Measurements from ENCODE around the gene SCAI.
"Not testable (repeated sequence)": the region's sequence is repeated elsewhere in the genome, so short reads cannot be mapped to it uniquely, and the experiment has no call there.

Gene SCAI

DNA sequence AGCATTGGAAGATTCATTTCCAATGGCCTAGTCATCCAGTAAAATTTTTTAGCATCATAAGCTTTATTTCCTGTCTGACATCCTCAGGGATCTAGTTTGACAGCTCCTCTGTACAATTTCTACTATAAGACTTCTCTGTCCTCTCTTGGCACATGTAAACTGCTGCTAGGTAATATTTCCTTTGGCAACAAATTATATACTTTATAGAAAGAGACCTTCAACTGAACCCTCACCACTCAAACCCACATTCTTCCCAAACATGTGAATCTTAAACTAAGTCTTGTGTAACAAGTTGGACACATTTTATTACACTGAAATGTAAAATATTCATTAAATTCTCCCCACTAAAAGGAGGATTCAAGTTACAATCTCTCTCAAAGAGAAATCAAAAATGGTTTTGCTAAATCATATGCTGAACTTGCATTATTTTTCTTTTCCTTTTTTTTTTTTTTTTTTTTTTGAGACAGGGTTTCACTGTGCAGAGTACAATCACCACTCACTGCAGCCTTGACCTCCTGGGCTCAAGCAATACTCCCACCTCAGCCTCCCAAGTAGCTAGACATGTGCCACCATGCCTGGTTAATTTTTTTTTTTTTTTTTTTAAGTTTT, 36.9 kb downstream of the SCAI start:
- DNase-seq (ENCODE audit: low spot score), result no peak

DNA sequence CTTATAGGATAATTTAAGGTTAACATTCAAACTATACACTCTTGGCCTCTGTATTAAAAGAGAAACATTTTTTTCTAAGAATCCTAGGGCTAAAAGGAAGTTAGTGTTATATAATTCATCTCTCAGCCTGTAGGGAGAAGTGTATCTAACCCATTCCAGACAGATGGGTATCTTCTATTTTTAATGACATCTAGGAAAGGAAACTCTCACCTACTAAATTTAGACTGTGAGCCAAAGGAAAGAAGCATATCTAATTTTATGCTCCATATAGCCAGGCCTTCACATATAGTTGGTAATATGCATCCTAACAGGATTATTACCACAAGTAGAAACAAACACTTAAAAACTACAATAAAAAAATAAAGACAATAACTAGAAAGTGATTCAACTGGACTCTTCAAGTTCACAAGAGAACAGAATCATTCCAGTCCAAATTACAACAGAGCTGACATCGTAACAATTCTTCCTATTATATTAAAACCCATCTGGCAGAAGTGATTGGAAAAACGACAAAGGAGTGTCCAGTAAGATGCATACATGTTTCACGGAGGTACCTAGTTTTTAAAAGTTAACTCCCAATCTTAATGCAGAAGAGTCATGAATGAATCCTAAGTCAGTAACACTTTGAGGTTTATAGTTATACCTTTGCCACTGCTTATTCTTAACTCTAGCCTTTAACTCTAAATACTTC, 39.4 kb downstream of the SCAI start:
- DNase-seq (ENCODE audit: low spot score), result no peak

DNA sequence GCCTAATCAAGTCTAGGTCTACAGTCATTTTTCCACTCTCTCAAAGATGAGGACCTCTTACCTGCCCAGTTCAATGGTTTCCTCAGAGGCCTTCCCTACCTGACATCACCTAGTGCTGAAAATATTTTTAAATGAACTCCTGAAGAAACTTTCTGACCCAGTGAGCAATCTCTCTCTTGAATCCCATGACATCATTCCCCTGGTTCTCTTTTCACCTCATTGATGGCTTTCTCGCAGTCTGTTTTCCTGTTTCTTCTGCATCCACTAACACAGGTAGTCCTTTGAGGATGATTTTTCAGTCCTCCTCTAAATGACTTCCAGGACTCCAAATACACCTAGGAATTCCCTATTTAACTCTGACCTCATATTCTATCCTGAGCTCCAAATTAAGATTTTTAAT, 40.3 kb downstream of the SCAI start:
- DNase-seq (ENCODE audit: low spot score), result no peak

DNA sequence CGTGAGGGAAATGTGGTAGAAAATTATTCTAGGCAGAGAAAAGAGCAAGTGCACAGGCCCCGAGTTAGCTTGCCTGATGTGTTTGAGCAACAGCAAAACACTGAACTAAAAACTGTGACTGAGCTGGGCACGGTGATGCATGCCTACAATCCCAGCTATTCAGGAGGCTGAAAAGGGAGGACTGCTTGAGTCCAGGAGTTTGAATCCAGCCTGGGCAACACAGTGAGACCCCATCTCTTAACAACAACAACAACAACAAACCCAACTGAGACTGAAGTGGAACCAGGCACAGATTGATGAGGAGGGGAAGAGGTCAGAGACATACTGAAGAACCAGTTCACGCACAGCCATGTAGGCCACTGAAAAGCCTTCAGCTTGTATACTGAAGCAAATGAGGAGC, 42.5 kb downstream of the SCAI start:
- DNase-seq (ENCODE audit: low spot score), result no peak

DNA sequence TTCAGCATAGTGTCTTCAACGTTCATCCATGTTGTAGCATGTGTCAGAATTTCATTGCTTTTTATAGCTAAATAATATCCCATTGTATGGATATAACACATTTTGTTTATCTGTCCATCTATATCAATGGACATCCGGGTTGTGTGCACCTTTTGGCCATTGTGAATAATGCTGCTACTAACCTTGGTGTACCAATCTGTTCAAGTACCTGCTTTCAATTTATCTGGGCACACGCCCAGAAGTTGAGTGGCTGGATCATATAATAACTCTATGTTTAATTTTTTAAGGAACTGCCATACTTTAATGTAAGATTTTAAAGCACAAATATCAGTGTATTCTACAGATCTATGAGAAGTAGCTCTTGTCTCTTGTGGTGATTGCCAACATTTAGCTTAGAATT, 43.5 kb downstream of the SCAI start:
- no peak for DNase-seq (ENCODE audit: low spot score)

DNA sequence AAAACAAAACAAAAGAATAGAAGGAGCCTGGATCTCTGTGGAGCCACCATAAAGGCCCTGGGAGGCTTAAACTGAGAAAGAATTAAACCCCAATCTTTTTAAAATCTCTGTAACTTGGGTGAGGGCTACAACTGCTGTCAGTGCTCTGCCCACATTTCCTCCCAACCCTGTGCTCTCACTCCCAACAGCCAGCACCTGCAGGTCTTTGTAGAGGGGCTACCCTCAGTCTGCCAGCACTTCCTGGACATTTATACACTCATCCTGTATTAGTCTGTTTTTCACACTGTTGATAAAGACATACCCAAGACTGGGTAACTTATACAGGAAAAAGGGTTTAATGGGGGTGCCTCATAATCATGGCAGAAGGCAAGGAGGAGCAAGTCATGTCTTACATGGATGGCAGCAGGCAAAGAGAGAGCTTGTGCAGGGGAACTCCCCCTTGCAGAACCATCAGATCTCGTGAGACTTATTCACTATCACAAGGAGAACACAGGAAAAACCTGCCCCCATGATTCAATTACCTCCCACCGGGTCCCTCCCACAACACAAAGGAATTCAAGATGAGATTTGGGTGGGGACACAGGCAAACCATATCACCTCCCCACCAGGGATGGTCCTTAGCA, 47.4 kb downstream of the SCAI start:
- no peak for DNase-seq (ENCODE audit: low spot score)

DNA sequence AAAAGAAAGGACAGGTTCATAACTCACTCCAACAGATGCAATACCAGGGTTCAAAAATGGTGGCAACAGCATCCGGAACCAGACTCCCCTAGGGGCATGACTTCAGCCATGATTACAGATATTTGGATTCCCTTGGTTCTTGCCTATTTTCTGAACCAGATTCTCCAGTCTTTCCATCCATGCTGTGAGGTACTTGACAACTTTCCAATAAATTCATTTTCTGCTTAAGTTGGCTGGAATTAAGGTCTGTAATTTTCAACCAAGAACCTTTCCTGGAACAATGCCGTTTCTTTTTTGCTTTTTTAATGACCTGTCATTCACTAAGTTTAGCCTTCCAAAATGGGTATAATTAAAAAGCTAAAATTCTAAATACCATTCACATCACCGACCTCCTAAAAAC, 52.2 kb downstream of the SCAI start:
- DNase-seq (ENCODE audit: low spot score), result no peak

DNA sequence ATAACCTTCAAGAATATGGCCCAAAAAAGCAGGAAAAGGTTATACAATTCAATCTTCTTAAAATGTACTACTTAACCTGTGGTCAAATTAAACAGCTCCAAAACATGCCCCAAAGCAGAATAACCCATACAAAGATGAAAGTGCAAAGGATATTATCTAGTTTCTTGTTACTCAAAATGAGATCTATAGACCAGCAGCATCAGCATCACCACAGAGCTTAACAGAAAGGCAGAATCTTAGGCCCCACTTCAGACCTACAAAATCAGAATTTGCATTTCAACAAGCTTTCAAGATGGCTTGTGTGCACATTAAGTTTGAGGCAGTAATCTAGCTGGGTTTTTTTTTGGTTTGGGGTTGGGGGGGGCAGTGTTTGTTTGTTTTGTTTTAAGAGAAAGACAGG, 54.0 kb downstream of the SCAI start:
- no peak for DNase-seq (ENCODE audit: low spot score)

DNA sequence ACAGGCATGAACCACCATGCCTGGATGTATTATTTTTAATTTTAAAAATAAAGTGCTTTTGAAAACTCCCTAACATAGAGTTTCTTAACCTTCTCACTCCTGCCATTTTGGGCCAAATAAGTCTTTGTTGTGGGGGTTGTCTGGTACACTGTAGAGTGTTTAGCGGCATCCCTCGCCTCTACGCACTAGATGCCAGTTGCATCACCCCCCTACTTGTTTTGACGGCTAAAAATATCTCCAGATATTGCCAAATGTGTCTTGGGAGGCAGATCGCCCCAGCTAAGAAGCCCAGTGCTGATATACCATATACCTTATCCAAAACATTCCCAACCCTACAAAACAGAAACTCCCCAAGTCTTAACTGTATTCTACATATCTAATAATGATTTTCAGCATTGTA, 54.6 kb downstream of the SCAI start:
- no peak for DNase-seq (ENCODE audit: low spot score)

DNA sequence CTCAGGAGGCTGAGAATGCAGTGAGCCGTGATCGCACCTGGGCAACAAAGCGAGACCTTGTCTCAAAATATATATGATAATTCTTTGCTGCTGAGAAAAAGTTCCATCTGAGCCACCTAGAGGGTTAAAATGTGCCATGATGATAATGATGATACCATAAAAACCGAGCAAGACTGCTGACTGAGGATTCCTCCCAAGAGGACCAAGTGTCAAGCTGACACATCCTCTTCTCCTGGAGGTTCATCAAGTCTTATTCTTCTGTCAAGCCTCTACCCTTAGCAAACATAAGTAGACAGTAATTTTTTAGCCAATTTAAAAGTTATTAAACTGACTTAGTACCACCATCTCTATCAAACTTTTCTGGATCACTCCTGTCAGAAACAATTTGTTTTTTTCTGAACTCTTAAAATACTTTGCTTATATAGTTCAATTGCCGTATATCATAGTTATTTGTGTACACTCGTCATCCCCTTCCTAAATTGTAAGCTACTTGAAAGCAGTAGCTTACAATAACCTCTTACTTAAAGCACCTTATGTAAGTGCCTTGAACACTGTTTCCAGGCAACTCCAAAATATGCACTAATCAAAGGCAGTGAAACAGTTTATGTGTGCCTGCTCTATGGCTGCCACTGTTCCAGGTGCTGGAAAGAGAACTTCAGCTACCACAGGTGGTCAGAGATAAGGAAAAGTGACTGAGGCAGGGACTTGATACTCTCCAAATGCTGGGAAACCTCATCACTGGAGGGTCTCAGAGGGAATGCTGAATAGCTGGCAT, 57.4 kb downstream of the SCAI start:
- no peak for DNase-seq (ENCODE audit: low spot score)

DNA sequence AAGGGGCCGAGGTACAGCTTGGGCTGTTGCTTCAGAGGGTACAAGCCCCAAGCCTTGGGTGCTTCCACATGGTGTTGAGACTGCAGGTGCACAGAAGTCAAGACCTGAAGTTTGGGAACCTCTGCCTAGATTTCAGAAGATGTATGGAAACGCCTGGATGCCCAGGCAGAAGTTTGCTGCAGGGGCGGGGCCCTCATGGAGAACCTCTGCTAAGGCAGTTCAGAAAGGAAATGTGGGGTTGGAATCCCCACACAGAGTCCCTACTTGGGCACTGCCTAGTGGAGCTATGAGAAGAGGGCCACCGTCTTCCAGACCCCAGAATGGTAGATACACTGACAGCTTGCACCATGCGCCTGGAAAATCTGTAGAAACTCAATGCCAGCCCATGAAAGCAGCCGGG, 61.1 kb downstream of the SCAI start:
- DNase-seq (ENCODE audit: low spot score), result not testable (repeated sequence)

DNA sequence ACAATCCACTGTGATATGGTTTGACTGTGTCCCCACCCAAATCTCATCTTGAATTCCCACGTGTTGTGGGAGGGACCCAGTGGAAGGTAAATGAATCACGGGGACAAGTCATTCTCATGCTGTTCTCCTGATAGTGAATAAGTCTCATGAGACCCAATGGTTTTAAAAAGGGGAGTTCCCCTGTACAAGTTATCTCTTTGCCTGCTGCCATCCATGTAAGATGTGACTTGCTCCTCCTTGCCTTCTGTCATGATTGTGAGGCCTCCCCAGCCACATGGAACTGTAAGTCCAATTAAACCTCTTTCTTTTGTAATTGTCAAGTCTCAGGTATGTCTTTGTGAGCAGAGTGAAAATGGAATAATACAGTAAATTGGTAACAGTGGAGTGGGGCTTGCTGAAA, 62.5 kb downstream of the SCAI start:
- not testable (repeated sequence) for DNase-seq (ENCODE audit: low spot score)

DNA sequence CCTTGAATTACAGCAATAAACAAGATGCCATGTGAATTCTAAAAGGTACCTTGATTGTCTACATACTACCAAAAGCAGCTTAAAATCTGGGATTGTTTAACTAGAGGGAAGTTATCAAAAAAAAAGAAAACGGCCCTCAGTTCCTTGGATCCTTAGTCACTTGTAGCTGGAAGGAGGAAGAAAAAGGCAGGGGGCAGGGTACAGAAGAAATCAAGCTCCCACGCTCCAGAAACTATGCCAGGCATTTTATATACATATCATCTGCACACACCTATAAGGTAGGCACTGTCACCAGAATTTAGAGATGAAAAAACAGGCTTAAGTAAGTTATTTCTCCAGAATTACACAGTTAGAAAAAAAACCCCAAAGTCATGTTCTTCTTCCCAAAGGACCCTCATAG, 63.4 kb downstream of the SCAI start:
- DNase-seq (ENCODE audit: low spot score), result no peak

DNA sequence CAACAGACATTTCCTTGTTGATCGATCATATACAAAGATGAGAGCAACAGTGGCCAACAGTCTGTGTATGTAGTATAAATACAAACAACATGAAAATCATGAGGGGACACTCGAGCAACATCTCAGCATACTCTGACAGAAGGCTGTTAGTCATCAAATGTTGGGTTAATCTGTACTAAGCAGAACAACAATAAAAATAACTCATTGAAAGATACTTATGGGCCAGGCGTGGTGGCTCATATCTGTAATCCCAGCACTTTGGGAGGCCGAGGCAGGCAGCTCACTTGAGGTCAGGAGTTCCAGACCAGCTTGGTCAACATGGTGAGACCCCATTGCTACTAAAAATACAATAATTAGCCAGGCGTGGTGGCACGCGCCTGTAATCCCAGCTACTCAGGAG, 67.3 kb downstream of the SCAI start:
- no peak for DNase-seq (ENCODE audit: low spot score)

DNA sequence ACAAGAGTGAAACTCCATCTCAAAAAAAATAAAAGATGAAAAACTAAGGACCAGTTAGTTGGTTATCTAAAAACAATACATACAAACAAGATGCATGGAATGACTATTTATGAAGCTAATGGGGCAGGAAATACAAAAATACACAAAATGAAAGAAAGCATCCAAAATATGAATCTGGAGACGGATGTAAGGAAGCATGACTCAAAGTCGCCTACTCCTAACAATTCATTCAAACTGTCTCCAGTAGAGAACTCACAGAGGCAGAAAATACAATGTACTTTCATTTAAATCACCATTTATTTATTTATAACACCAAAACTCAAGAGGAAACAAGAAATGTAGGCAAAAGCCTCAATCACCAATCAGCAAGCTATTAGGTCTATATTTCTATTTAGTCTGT, 68.4 kb downstream of the SCAI start:
- no peak for DNase-seq (ENCODE audit: low spot score)

DNA sequence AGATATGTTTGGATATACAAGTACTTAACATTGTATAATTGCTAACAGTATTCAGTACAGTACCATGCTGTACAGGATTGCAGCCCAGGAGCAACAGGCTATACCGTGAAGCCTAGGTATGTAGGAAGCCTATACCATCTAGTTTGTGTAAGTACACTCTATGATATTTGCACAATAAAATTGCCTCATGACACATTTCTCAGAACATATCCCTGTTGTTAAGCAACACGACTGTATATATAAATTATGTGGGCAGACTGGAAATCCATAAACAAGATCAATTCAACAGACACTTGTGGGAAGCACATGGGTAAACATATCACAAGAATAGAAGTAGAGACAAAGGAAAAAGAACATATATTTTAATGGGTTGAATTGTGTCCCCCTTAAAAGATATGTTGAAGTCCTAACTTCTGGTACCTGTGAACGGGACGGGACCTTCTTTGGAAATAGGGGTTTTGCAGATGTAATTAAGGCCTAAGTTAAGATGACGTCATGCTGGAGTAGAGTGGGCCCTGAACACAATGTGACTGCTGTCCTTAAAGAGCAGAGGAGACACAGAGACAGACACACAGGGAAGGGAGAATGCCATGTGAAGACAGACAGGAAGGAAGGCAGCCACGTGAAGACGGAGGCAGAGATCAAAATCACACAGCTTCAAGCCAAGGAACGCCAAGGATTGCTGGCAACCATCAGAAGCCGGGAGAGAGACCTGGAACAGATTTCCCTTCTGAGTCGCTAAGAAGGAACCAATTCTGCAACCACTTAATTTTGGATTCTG, 76.3 kb downstream of the SCAI start:
- DNase-seq (ENCODE audit: low spot score), result no peak

DNA sequence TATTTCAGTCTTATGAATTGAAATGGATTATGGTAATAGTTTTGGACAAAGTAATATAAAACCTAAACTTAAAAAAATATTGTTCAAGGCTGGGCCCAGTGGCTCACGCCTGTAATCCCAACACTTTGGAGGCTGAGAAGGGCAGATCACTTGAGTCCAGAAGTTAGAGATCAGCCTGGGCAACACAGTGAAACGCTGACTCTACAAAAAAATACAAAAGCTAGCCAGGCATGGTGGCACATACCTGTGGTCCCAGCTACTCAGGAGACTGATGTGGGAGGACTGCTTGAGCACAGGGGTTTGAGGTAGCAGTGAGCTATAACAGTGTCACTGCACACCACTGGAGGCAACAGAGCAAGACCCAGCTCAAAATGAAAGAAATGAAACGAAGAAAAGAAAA, 81.9 kb downstream of the SCAI start:
- no peak for DNase-seq (ENCODE audit: low spot score)

DNA sequence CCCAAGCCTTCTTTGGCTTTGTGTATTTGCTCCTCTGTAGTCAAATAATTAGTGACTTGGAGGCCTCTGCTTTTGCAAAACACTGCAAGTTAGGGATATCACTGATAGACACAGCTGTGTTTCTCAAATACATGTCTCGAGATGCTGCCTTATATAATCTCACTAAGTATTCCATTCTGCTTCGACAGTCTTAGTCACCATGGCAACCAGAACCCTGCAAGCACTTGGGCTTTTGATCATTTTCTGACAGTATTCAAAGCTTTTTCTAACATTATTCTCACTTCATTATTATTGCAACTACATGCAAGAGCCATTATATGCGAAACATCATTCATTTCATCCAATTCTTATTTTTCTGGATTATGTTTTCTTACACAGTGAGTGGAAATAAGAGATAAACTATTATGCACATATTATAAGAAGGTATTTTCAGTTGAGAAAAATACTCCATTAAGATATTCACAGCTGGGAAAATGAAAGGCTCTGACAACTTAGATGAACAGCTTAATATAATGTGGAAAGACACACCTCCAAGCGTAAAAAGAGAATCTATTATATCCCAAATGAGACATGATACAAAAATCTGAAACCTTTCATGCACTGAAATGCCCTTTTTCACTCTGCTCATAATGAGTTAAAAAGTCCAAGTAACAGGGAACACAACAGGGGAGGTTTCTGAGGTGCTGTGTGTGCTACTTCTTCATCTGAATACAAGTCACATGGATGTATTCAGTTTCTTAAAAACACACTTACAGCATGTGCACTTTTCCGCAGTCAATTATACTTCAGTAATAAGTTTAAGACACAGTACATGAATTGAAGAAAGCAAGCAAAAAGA, 93.9 kb downstream of the SCAI start:
- no peak for DNase-seq (ENCODE audit: low spot score)

DNA sequence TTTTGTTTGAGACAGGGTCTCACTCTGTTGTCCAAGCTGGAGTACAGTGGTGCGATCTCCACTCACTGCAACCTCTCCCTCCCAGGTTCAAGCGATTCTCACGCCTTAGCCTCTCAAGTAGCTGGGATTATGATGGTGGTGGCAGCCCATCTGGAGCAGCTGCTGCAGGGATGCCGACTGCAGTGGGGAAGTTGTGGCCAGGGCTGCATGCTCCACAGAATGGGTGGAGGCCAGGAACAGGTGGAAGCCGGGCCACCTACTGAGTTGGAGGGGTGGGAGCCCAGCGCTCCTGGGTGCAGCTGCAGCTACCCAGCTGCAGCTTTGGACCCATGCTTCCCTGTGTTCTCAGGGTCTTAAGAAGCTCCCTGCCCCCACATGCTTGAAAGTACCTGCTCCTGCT, 99.7 kb downstream of the SCAI start:
- no peak for DNase-seq (ENCODE audit: low spot score)

DNA sequence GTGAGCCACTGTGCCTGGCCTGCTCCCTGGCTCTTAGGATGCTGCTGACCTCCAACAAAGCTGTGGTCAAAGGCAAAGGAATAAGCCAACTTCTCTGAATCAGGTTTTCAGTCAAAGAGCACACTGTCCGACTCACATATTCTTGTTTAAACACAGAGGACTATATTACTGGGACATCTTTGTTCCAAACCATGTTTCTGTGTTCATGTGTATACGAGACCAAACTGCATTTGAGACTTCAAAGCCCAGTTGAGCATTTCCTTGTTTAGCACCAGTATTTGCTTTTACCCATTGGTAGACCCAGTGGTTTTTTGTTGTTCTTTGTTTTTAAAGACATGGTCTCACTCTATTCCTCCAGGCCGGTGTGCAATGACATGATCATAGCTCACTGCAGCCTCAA, 100.2 kb downstream of the SCAI start:
- no peak for DNase-seq (ENCODE audit: low spot score)

DNA sequence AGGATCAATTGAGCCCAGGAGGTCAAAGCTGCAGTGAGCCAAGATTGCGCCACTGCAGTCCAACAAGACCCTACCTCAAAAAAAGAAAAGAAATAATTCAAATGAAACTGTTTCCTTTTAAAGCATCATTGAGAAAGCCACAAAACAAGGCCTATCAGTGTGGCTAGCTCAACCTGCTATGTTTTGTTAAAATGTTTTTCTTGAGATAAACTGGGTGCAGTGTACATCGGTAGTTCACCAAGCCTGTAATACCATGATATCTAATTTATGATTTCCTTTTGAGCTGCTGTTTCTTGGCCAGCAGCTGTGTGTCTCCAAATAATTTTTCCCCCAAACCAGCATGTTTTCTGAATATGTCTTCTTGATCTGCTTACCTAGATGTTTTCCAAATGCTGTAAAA, 105.2 kb downstream of the SCAI start:
- DNase-seq (ENCODE audit: low spot score), result no peak

Data from SK-N-DZ (cell line).